Ovary (tissue), 3 donors: ENCODE data around the gene EML6.

Experiments used
- EP300 ChIP-seq: sonication (generic); formaldehyde crosslinking; IDR thresholded peaks from one replicate; pipeline ENCODE4 v1.6.1; 2017; ENCODE audit warnings: antibody characterized with exemption
- TF ChIP-seq, protein P1 (sequence below), 3 donors: fragments of 450-650 bp in 2 of 3; fragments of 200-600 bp in 1 of 3; IDR thresholded peaks; one replicate each; pipeline versions ENCODE4 v1.5.1 to v1.8.0; 2016 to 2022; ENCODE audit warnings: antibody characterized with exemption in 3 of 3, mild to moderate bottlenecking in 1 of 3
- donor health status: DM: no; HTN: no; CAD: no.

DNA sequence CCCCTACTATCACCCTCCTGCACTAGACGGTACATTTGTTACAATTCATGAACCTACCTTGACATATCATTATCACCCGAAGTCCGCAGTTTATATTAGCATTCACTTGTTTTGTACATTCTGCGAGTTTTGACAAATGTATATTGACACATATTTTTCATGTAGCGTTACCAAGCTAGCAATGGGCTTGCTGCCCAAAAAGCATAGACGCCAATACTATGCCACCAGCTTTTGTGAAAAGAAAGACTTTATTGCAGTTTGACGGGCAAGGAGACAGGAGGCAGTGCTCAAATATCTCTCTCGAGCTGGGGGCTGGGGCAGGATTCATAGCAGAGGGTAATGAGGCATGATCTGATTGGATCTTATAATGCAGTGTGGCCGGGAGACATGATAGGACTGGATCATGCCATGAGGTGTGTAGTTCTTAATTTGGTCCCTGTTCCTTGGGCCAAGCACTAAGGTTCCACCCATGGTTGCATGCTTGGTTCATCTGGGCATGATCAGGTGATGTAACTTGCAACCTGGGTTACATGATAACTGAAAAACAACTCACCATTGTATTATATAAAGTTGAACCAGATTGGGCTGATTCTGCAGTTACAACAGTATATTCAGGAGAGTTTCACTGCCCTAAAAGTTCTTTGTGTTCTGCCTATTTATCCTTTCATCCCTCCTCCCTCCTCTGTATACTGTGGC lies 164.5 kb downstream of the EML6 start:
- TF ChIP-seq, protein P1, sequence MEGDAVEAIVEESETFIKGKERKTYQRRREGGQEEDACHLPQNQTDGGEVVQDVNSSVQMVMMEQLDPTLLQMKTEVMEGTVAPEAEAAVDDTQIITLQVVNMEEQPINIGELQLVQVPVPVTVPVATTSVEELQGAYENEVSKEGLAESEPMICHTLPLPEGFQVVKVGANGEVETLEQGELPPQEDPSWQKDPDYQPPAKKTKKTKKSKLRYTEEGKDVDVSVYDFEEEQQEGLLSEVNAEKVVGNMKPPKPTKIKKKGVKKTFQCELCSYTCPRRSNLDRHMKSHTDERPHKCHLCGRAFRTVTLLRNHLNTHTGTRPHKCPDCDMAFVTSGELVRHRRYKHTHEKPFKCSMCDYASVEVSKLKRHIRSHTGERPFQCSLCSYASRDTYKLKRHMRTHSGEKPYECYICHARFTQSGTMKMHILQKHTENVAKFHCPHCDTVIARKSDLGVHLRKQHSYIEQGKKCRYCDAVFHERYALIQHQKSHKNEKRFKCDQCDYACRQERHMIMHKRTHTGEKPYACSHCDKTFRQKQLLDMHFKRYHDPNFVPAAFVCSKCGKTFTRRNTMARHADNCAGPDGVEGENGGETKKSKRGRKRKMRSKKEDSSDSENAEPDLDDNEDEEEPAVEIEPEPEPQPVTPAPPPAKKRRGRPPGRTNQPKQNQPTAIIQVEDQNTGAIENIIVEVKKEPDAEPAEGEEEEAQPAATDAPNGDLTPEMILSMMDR (IDR thresholded peaks at IDR 0.05) = no peak
- TF ChIP-seq EP300 = no peak
